ENCODE data around the gene KCTD15. TPM values are rescaled to one million over a fixed set of nuclear protein-coding genes. Genes with fewer than 3 reads are reported as not detected.

Gene KCTD15
- total and polyA plus RNA-seq, 7 donors, result 2.1 to 9.1 (median 5.7) TPM

DNA sequence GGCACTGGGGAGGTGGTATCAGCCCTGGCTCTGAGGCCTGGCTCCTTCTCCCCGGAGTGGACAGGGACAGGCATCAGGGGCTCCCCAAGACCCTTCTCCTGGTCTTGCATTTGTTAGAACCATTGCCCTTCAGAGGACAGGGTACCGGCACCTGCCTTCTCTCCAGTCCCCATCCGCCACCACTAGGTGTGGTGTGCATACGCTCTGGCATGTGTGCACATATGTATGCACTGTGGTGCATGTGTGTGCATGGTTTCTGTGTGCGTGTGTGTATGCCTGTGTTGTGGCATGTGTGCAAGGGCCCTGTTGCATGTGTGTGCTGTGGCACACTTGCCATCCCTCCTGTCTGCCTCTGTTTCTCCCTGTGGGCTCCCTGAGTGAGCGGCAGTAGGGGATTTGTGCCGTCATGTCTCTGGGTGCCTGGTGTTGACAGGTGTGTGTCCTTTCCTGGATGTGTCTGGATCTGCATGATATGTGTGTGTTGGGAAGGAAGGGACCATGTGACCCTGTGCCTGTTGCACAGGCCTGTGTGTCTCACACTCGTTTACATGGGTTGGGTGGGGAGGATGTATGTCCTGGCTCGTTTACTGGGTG, 9.3 kb downstream of the KCTD15 start:
- no peak for ATAC-seq
- TF ChIP-seq, protein P1, sequence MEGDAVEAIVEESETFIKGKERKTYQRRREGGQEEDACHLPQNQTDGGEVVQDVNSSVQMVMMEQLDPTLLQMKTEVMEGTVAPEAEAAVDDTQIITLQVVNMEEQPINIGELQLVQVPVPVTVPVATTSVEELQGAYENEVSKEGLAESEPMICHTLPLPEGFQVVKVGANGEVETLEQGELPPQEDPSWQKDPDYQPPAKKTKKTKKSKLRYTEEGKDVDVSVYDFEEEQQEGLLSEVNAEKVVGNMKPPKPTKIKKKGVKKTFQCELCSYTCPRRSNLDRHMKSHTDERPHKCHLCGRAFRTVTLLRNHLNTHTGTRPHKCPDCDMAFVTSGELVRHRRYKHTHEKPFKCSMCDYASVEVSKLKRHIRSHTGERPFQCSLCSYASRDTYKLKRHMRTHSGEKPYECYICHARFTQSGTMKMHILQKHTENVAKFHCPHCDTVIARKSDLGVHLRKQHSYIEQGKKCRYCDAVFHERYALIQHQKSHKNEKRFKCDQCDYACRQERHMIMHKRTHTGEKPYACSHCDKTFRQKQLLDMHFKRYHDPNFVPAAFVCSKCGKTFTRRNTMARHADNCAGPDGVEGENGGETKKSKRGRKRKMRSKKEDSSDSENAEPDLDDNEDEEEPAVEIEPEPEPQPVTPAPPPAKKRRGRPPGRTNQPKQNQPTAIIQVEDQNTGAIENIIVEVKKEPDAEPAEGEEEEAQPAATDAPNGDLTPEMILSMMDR (IDR thresholded peaks at IDR 0.05), result no peak
- no peaks in the 10 kb centered on the region for H3K27me3 ChIP-seq (ENCODE audit: insufficient read depth in 3 of 3, low read length in 2 of 3)
- intact Hi-C loops (cut with DNase I), result no loop called here
- H3K4me3 ChIP-seq, result no peak overlapping the region
- no peaks in the 10 kb centered on the region for H3K9me3 ChIP-seq
- peak in 1 of 2 donors; percentile 26 for DNase-seq
- WGBS, 3 donors, result 84 to 91% (median 86%) methylated on average over 9 of the region's 9 CpGs
- no peaks in the 10 kb centered on the region for H3K4me1 ChIP-seq
- peaks cover 0 to 10% of the 10 kb centered on the region in 2 donors for H3K36me3 ChIP-seq (ENCODE audit: insufficient read depth in 1 of 2, low read depth in 1 of 2)
- H3K27ac ChIP-seq, result no peak overlapping the region

DNA sequence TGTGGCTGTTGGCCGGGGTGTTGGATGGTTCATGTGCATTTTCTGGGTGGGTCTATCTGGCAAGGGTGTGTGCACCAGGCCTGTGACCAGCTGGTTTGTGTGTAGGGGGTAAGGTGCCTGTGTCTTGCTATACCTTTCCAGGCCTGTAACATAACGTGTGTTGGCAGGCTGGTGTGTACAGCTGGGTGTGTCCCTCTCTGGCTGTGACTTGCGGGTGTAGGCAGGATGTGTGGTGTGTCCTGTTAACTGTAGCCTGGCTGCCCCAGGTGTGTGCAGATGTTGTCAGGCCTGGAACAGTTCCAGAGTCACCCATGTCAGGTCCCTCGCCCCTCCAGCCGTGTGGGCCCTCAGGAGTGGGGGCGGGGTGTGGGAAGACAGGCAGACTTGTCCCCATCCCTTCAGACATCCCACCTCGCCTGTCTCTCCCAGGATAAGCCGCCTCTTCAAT, 9.8 kb downstream of the KCTD15 start:
- H3K36me3 ChIP-seq (ENCODE audit: insufficient read depth in 1 of 2, low read depth in 1 of 2), result peaks cover 0 to 10% of the 10 kb centered on the region in 2 donors
- 76 to 87% (median 81%) methylated on average over 8 of the region's 8 CpGs for WGBS, 3 donors
- peak in 1 of 2 donors; percentile 19 for DNase-seq

DNA sequence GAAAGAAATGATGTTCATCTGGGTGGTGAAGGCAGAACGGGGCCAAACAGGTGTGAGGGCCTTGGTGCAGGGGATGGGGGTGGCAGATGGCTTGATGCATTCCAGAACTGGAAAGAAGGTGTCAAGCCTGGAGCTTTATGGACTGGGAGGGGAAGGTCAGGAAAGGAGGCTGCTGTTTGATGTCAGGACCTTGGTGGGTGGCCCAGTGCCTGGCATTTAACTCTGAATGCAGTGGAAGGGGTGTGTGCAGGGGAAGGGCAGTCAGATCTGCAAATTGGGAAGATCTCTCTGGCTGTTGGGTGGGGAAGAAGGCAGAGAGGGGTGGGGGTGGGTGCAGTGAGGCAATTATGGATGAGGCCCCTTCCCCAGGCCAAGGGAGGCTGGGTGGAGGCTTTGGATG, 11.7 kb downstream of the KCTD15 start:
- Histone ChIP-seq H3K4me3 (no peak overlapping the region), H3K4me1 (no peaks in the 10 kb centered on the region), H3K9me3 (no peaks in the 10 kb centered on the region), H3K36me3 (ENCODE audit: insufficient read depth in 1 of 2, low read depth in 1 of 2) (peaks cover 0 to 10% of the 10 kb centered on the region in 2 donors), H3K27me3 (ENCODE audit: insufficient read depth in 3 of 3, low read length in 2 of 3) (no peaks in the 10 kb centered on the region), H3K27ac (no peak overlapping the region)
- 54 to 85% (median 61%) methylated on average over 1 of the region's 1 CpG for WGBS, 3 donors
- no peak for ATAC-seq
- DNase-seq, result peak in 1 of 2 donors; percentile 2
- intact Hi-C loops (cut with DNase I), result no loop called here
- TF ChIP-seq, protein P1 (IDR thresholded peaks at IDR 0.05), result no peak

More for the DNA sequence above, 9.8 kb downstream of the KCTD15 start:
- H3K27ac ChIP-seq, result no peak overlapping the region
- H3K9me3 ChIP-seq, result no peaks in the 10 kb centered on the region
- no peak overlapping the region for H3K4me3 ChIP-seq
- H3K27me3 ChIP-seq (ENCODE audit: insufficient read depth in 3 of 3, low read length in 2 of 3), result no peaks in the 10 kb centered on the region
- no peak for ATAC-seq
- no peaks in the 10 kb centered on the region for H3K4me1 ChIP-seq
- intact Hi-C loops (cut with DNase I), result no loop called here
- TF ChIP-seq, protein P1 (IDR thresholded peaks at IDR 0.05), result no peak

DNA sequence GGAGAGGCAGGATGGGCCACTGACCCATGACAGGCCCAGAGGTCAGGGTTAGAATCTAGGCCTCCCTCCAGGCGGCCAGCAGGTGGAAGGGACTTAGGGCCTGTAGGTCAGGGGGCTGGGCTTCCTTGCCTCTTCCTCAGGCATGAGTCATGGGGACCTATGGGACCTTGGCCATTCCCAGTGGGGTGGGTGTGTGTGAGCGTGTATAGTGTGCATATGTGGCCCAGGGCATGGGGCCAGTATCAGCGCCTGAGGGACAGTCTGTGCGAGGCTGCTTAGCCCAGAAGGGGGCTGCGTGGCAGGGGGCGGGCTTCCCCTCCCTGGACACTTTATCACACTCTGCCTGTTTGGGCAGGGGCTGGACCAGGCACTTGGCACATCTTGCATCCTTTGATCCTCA, 13.3 kb downstream of the KCTD15 start:
- no peaks in the 10 kb centered on the region for H3K9me3 ChIP-seq
- no peaks in the 10 kb centered on the region for H3K27me3 ChIP-seq (ENCODE audit: insufficient read depth in 3 of 3, low read length in 2 of 3)
- TF ChIP-seq, protein P1 (IDR thresholded peaks at IDR 0.05), result no peak
- no peak overlapping the region for H3K27ac ChIP-seq
- intact Hi-C loops (cut with DNase I), result no loop called here
- no peak overlapping the region for H3K4me3 ChIP-seq
- peaks cover 0 to 10% of the 10 kb centered on the region in 2 donors for H3K36me3 ChIP-seq (ENCODE audit: insufficient read depth in 1 of 2, low read depth in 1 of 2)
- DNase-seq, result peak in 1 of 2 donors; percentile 39
- 83 to 86% (median 84%) methylated on average over 6 of the region's 6 CpGs for WGBS, 3 donors
- H3K4me1 ChIP-seq, result no peaks in the 10 kb centered on the region
- ATAC-seq, result peak in 1 of 4 donors; percentile 40

DNA sequence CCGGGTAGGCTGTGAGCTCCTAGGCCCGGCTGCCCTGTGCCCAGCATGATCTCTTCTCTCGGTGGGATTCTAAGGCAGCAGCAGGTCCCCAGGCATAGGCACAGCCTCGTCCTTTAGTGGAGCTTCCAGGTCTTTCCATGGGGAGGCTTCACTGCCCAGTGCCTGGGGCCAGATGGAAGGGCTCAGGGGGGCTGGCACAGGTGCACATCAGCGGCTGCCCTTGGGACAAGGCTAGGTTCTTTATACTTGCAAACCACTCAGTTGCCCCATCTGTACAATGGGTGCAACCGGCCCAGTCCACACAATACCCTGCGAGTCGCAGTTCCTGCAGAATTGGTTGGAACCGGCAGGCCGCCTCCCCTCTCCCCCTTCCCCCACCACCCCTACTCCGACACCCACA, 14.2 kb downstream of the KCTD15 start:
- 91 to 95% (median 93%) methylated on average over 11 of the region's 11 CpGs for WGBS, 3 donors
- Histone ChIP-seq H3K27ac (no peak overlapping the region), H3K9me3 (no peaks in the 10 kb centered on the region), H3K4me3 (no peak overlapping the region), H3K36me3 (ENCODE audit: insufficient read depth in 1 of 2, low read depth in 1 of 2) (peaks cover 0 to 10% of the 10 kb centered on the region in 2 donors), H3K4me1 (no peaks in the 10 kb centered on the region), H3K27me3 (ENCODE audit: insufficient read depth in 3 of 3, low read length in 2 of 3) (no peaks in the 10 kb centered on the region)
- ATAC-seq, result peak in 1 of 4 donors; percentile 25
- TF ChIP-seq, protein P1 (IDR thresholded peaks at IDR 0.05), result no peak
- intact Hi-C loops (cut with DNase I), result no loop called here
- DNase-seq, result no peak
